Testis (tissue), 3 donors: ENCODE data around the gene HEMK1. TPM values are rescaled to one million over a fixed set of nuclear protein-coding genes. Genes with fewer than 3 reads are reported as not detected.

Source experiments
- DNase-seq: peaks from one replicate; pipeline ENCODE4 v3.0.0-alpha.2; 2019
- H3K27ac ChIP-seq, 2 donors: fragments of 200-600 bp; sonication (generic); one replicate each; pipeline ENCODE4 v1.5.1; 2019
- H3K27me3 ChIP-seq: fragments of 200-600 bp; sonication (generic); one replicate; pipeline ENCODE4 v1.5.1; 2019
- H3K36me3 ChIP-seq: fragments of 200-600 bp; sonication (generic); one replicate; pipeline ENCODE4 v1.5.1; 2017; ENCODE audit warnings: low read depth; ENCODE audit errors: missing control alignments
- H3K4me1 ChIP-seq: fragments of 200-600 bp; sonication (generic); one replicate; pipeline ENCODE4 v1.5.1; 2019
- H3K4me3 ChIP-seq, 2 donors: fragments of 200-600 bp; sonication (generic); one replicate each; pipeline ENCODE4 v1.5.1; 2017 to 2019
- H3K9me3 ChIP-seq: fragments of 200-600 bp; sonication (generic); one replicate; pipeline ENCODE4 v1.5.1; 2017
- CTCF ChIP-seq, 3 experiments: fragments of 450-650 bp in 2 of 3; fragments of 200-600 bp in 1 of 3; sonication (generic) in 1 of 3; IDR thresholded peaks; one replicate each; pipeline ENCODE4 v1.5.1; 2016 to 2019; ENCODE audit warnings: antibody characterized with exemption in 3 of 3, mild to moderate bottlenecking in 2 of 3, moderate library complexity in 1 of 3
- POLR2A ChIP-seq: fragments of 450-650 bp; IDR thresholded peaks from one replicate; pipeline ENCODE4 v1.6.1; 2017; ENCODE audit warnings: antibody characterized with exemption, mild to moderate bottlenecking, moderate library complexity
- WGBS, 2 donors: methylation state at CpG; one replicate each; pipeline ENCODE4 v1.1.5; 2018; 5-methylcytosine and 5-hydroxymethylcytosine counted together
- intact Hi-C: fragments of 100-400 bp; cut with DNase I; formaldehyde crosslinking; loops from one replicate; pipeline ENCODE4 v1.15.1; 2023; ENCODE audit warnings: low total_unique reads
- polyA plus RNA-seq: library from polyadenylated mRNA; stranded (reverse); fragments of 350-450 nt; fragmentation: Illumina TruSeq; extraction: RNeasy Lipid Tissue Mini Kit (QIAGEN cat#74804); gene quantifications from one replicate; pipeline ENCODE4 v1.2.3, GENCODE V29; 2014; ENCODE audit warnings: low read depth, low replicate concordance; ENCODE audit not compliant: insufficient read depth
- total RNA-seq, 2 donors: library from RNA; depleted of rRNA; stranded (reverse); fragments of >200 nt; gene quantifications; one replicate each; pipeline ENCODE4 v1.2.3, GENCODE V29; 2016

Gene HEMK1
- total and polyA plus RNA-seq, 3 donors from 2014 or later = 12.8 to 25.7 (median 13.1) TPM

GRCh38 chr3:50610992-50611463, 41.7 kb downstream of the HEMK1 start:
- TF ChIP-seq POLR2A (no peak), CTCF (IDR thresholded peaks at IDR 0.05) (no peak)
- H3K4me1 ChIP-seq = peaks cover 36% of the 10 kb centered on the region
- H3K4me3 ChIP-seq = peak overlapping the region; percentile 61 to 76
- no peaks in the 10 kb centered on the region for H3K9me3 ChIP-seq
- 14 to 28% methylated on average over 4 to 10 of the region's 10 CpGs for WGBS, 2 donors
- intact Hi-C loops = loop anchor here (5.0 kb wide), 1 partner anchor 39 kb away; no protein-coding TSS in a partner anchor
- H3K27me3 ChIP-seq = no peaks in the 10 kb centered on the region
- DNase-seq = no peak
- no peaks in the 10 kb centered on the region for H3K36me3 ChIP-seq
- H3K27ac ChIP-seq = peak overlapping the region; percentile 76 to 84

GRCh38 chr3:50611464-50612233, 42.3 kb downstream of the HEMK1 start, which contains the start of gene CISH:
Gene CISH (minus strand): TSS chr3:50611774. CDS start chr3:50611650, 124 bp downstream.
- H3K27me3 ChIP-seq = no peaks in the 10 kb centered on the region
- H3K36me3 ChIP-seq = no peaks in the 10 kb centered on the region
- 0 to 2% methylated on average over 21 to 71 of the region's 75 CpGs for WGBS, 2 donors
- H3K27ac ChIP-seq = peak within 1 kb of the TSS; percentile 76 to 84
- intact Hi-C loops = loop anchor here (5.0 kb wide), 1 partner anchor 39 kb away; no protein-coding TSS in a partner anchor
- TF ChIP-seq POLR2A = no peak
- peak in 2 of 3 experiments; percentile 3 to 38 for TF ChIP-seq CTCF (IDR thresholded peaks at IDR 0.05)
- H3K4me3 ChIP-seq = peak within 1 kb of the TSS; percentile 61 to 76
- peak; percentile 95 for DNase-seq
- H3K9me3 ChIP-seq = no peaks in the 10 kb centered on the region
- peaks cover 33% of the 10 kb centered on the region for H3K4me1 ChIP-seq

GRCh38 chr3:50612234-50612882, 43.0 kb downstream of the HEMK1 start:
- peak overlapping the region; percentile 76 to 84 for H3K27ac ChIP-seq
- peaks cover 33% of the 10 kb centered on the region for H3K4me1 ChIP-seq
- TF ChIP-seq CTCF (IDR thresholded peaks at IDR 0.05) (peak in 1 of 3 experiments; percentile 8), POLR2A (no peak)
- no peak for DNase-seq
- no peaks in the 10 kb centered on the region for H3K36me3 ChIP-seq
- H3K4me3 ChIP-seq = peak overlapping the region; percentile 61 to 76
- no peaks in the 10 kb centered on the region for H3K27me3 ChIP-seq
- 3 to 11% methylated on average over 19 to 29 of the region's 29 CpGs for WGBS, 2 donors
- intact Hi-C loops = loop anchor here (5.0 kb wide), 1 partner anchor 40 kb away; no protein-coding TSS in a partner anchor
- no peaks in the 10 kb centered on the region for H3K9me3 ChIP-seq

GRCh38 chr3:50612970-50613846, 43.9 kb downstream of the HEMK1 start:
- peaks cover 38% of the 10 kb centered on the region for H3K4me1 ChIP-seq
- DNase-seq = no peak
- H3K4me3 ChIP-seq = no peak overlapping the region
- H3K9me3 ChIP-seq = no peaks in the 10 kb centered on the region
- intact Hi-C loops = loop anchor here (5.0 kb wide), 1 partner anchor 41 kb away; no protein-coding TSS in a partner anchor
- 53 to 72% methylated on average over 6 of the region's 6 CpGs for WGBS, 2 donors
- H3K27me3 ChIP-seq = no peaks in the 10 kb centered on the region
- peak overlapping the region in 1 of 2 donors; percentile 84 for H3K27ac ChIP-seq
- TF ChIP-seq CTCF (IDR thresholded peaks at IDR 0.05) = no peak
- no peak for TF ChIP-seq POLR2A
- H3K36me3 ChIP-seq = no peaks in the 10 kb centered on the region
